DND-41 (cell line): Measurements from ENCODE around the gene MAGEA2.

Source experiments
- EZH2 ChIP-seq: IDR thresholded peaks from 3 replicates; pipeline ENCODE4 v1.6.1; 2012; ENCODE audit warnings: borderline replicate concordance, low read depth, mild to moderate bottlenecking, moderate library complexity, low read length, inconsistent platforms; ENCODE audit not compliant: severe bottlenecking
- TF ChIP-seq, protein P1 (sequence below): IDR thresholded peaks from 2 replicates; pipeline ENCODE4 v1.5.1; 2012; ENCODE audit warnings: borderline replicate concordance, low read length, moderate library complexity, mild to moderate bottlenecking; ENCODE audit not compliant: poor library complexity, severe bottlenecking; ENCODE audit errors: extremely low read depth

DNA sequence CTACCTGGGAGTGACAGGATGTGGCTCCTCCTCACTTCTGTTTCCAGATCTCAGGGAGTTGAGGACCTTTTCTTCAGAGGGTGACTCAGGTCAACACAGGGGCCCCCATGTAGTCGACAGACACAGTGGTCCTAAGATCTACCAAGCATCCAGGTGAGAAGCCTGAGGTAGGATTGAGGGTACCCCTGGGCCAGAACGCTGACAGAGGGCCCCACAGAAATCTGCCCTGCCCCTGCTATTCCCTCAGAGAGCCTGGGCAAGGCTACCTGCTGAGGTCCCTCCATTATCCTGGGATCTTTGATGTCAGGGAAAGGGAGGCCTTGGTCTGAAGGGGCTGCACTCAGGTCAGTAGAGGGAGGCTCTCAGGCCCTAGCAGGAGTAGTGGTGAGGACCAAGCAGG, 18.5 kb downstream of the MAGEA2 start:
- TF ChIP-seq, protein P1, sequence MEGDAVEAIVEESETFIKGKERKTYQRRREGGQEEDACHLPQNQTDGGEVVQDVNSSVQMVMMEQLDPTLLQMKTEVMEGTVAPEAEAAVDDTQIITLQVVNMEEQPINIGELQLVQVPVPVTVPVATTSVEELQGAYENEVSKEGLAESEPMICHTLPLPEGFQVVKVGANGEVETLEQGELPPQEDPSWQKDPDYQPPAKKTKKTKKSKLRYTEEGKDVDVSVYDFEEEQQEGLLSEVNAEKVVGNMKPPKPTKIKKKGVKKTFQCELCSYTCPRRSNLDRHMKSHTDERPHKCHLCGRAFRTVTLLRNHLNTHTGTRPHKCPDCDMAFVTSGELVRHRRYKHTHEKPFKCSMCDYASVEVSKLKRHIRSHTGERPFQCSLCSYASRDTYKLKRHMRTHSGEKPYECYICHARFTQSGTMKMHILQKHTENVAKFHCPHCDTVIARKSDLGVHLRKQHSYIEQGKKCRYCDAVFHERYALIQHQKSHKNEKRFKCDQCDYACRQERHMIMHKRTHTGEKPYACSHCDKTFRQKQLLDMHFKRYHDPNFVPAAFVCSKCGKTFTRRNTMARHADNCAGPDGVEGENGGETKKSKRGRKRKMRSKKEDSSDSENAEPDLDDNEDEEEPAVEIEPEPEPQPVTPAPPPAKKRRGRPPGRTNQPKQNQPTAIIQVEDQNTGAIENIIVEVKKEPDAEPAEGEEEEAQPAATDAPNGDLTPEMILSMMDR, result no peak
- no peak for TF ChIP-seq EZH2
